GM18502 (cell line): ENCODE results near the gene PLEKHN1.

Experiments
- ATAC-seq: cut with Tn5 transposase; IDR thresholded peaks from one replicate; pipeline ENCODE4 v1.9.1; 2021; ENCODE audit warnings: mild to moderate bottlenecking; ENCODE audit not compliant: unreplicated experiment, poor library complexity

The PLEKHN1 gene

GRCh38 chr1:1020000-1020404 lies 53.7 kb downstream of the PLEKHN1 start, which contains the start of gene AGRN:
AGRN (plus strand) TSS chr1:1020120; CDS start chr1:1020173, 53 bp downstream.
- peak; percentile 29 for ATAC-seq

- ATAC-seq, result peak; percentile 10
Measured at GRCh38 chr1:1020415-1021009, 54.2 kb downstream of the PLEKHN1 start.

DNA sequence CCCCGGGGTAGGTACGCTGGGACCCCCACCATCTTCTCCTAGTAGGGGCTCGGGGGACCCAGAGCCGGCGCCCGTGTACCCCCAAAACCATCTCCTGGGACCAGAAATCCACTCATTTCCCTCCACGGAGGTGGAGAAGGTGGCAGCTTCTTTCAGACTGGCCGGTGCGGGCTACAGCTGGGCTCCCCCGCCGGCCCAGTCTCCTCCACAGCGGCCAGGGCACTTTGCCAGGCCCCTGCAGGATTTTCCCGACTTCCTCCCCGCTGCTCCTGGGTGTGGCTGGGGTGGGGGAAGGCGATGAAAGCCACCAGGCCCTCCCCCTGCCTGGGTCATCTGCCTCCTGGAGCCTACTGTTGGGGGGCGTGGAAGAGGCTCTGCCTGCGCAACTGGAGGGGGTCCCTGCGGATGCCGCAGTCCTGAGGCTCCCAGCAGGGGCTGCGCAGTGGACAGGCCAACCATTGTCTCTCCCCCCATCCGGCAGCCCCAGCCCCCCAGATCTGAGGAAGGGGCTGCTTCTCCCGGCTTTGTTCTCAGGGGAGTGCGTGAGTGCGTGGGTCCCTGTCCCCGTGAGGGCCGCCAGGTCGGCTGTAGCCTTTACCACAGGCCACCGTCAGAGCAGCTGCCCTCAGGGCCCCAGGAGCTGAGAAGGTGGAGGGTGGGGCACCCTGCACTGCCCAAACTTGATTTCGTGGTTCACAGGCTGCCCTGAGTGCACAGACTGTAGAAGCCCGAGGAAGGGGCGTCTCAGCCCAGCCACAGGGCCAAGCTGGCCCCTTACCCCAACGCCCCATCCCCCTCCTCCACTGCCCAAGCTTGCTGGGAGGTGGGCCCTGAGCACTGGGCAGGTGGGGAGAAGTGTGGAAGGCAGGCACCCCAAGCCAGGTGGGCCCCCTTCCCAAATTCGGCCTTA lies 55.0 kb downstream of the PLEKHN1 start:
- ATAC-seq, result no peak

- ATAC-seq, result no peak
Measured at GRCh38 chr1:1021920-1022259, 55.6 kb downstream of the PLEKHN1 start.

DNA sequence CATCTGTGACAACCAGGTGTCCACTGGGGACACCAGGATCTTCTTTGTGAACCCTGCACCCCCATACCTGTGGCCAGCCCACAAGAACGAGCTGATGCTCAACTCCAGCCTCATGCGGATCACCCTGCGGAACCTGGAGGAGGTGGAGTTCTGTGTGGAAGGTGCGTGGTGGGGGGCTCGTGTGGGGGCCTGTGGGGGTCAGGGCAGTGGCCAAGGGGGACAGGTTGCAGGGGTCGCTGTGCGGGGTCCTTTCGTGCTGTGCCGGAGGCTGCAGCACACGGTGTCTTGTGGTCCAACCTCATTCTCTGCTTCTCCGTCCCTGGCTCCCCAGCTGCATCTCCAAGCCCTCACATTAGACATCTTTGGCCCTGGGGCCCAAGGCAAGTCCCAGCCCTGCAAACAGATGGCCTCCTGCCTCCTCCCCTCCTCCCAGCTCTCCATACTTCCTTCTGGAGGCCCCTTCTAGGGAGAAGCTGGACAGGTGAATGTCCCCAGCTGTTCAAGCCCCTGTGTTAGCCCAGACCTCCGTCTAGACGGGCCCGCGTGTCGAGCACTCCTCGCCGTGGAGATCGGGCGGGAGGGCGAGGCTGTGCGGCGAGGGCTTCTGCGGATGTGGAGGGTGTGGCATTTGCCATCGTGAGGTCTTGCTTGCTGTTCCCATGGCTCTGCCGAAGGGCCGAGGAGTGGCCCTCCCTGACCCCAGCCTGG lies 56.2 kb downstream of the PLEKHN1 start:
- ATAC-seq, result no peak

GRCh38 chr1:1023700-1024099 lies 57.4 kb downstream of the PLEKHN1 start:
- ATAC-seq, result no peak

GRCh38 chr1:1024149-1024770 lies 58.0 kb downstream of the PLEKHN1 start:
- no peak for ATAC-seq

DNA sequence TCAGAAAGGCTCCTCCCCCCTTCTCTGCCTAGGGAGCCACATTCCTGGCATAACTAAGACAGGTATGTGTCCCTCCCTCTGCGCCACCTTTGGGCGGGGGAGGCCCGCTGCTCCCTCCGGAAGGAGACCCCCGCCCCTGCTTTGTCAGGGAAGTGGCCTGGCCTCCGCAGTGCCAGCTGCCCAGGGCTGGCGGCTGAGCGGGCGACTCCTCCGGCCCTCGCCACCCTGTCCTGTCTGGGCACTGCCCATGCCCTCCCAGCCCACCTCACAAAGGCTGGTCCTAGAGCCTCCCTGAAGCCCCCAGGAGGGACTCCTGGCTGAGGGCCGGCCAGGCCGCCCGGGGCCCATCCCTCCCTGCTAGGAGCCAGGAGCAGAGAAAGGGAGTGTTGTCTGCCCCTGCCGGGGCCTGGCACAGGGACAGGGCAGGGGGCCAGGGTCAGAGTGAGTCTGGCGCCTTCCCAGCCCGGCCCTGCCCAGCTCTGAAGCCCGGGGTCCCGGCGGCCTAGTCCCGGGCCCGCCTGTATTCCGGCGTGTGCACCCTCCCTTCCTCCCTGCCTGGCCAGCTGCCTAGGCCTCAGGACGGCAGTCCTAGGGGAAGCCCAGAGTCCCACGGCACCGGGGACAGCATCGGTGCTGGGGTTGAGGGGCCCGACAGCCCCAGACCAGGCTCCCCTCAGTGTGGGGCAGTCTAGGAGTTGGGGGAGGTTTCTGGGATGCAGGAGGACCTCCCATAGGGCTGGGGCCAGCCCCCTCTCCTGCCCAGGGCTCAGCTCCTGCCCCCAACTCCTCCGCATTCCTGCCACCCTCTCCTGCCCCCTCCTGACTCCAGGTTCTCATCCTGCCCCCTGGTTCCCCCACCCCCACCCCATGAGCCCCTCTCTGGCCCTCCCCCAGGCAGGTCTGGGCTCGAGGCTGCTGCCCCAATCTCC lies 58.8 kb downstream of the PLEKHN1 start:
- ATAC-seq, result no peak
